Progenitor cell of endocrine pancreas (in vitro differentiated cells): ENCODE data around the gene NEMP1. TPM values are rescaled to one million over a fixed set of nuclear protein-coding genes. Genes with fewer than 3 reads are reported as not detected.

Experiments
- DNase-seq: peaks from one replicate; pipeline ENCODE4 v3.0.0; 2021; ENCODE audit warnings: low spot score; ENCODE audit not compliant: unreplicated experiment
- H3K27ac Mint-ChIP-seq: 2 replicates; pipeline ENCODE4 v1.8.0; 2021; ENCODE audit warnings: mild to moderate bottlenecking, moderate library complexity, mixed read lengths
- H3K27me3 Mint-ChIP-seq: 2 replicates; pipeline ENCODE4 v1.8.0; 2021; ENCODE audit warnings: mixed read lengths
- H3K36me3 Mint-ChIP-seq: 2 replicates; pipeline ENCODE4 v1.8.0; 2022; ENCODE audit warnings: mixed read lengths; ENCODE audit not compliant: insufficient read depth
- H3K4me1 Mint-ChIP-seq: 2 replicates; pipeline ENCODE4 v1.8.0; 2021; ENCODE audit warnings: low read depth, mixed read lengths
- H3K4me3 Mint-ChIP-seq: 2 replicates; pipeline ENCODE4 v1.8.0; 2021; ENCODE audit warnings: low read depth, mild to moderate bottlenecking, moderate library complexity, mixed read lengths
- H3K9me3 Mint-ChIP-seq: 2 replicates; pipeline ENCODE4 v1.8.0; 2021; ENCODE audit warnings: low read depth, mixed read lengths
- total RNA-seq: library from RNA; stranded (reverse); gene quantifications from 2 replicates; pipeline ENCODE4 v1.2.1, GENCODE V29; 2021
- TF ChIP-seq, protein P1 (sequence below): fragments of 200-600 bp; sonication (generic); IDR thresholded peaks from one replicate; pipeline ENCODE4 v1.5.0; 2021; ENCODE audit warnings: antibody characterized with exemption, mild to moderate bottlenecking; ENCODE audit not compliant: unreplicated experiment

Gene NEMP1
- total RNA-seq, 1 donor from 2014 or later: 24.2 TPM

DNA sequence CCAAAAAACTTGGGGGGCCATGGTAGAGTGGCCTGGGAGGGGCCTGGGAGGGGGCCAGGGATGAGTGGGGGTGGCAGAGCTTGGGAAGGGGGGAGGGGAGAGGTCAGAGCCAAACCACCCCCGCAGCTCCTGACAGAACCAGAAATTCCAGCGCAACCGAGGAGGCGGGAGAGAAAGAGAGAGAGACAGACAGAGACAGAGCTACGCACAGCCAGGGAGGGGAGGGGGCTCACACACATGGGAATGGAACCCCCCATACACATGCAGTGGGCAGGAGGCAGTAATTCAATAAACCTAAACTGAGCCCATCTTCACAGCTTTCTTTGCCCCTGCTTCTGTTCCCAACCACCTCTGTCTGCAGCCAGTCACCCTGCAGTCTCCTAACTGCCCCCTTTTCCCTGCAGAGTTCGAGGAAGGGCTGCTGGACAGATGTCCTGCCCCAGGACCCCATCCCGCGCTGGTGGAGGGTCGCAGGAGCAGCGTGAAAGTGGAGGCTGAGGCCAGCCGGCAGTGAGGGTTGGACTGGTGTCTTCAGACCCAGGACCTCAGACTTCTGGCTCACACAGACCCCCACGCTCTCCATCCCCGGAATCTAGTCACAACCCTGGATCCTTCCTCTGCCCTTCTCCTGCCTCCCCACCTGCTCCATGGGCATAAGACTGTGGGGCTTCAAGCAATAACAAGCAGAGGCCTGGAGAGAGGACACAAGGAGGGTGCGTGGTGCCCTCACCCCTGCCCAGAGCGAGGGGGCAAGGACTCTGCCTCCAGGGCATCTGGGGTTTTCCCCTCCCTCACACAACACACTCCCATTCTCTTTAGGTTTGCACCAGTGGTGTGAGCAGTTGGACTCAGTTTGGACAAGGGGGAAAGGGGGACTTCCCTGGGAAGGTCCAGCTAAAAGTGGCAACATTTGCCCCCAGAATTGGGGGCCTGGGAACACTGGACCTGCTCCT, 15.9 kb upstream of the NEMP1 start:
- no peak overlapping the region for H3K4me3 Mint-ChIP-seq
- H3K9me3 Mint-ChIP-seq: no peaks in the 10 kb centered on the region
- H3K4me1 Mint-ChIP-seq: peaks cover 12% of the 10 kb centered on the region
- no peak overlapping the region for H3K27ac Mint-ChIP-seq
- H3K27me3 Mint-ChIP-seq: no peaks in the 10 kb centered on the region
- peaks cover 11% of the 10 kb centered on the region for H3K36me3 Mint-ChIP-seq
- DNase-seq: no peak
- TF ChIP-seq, protein P1, sequence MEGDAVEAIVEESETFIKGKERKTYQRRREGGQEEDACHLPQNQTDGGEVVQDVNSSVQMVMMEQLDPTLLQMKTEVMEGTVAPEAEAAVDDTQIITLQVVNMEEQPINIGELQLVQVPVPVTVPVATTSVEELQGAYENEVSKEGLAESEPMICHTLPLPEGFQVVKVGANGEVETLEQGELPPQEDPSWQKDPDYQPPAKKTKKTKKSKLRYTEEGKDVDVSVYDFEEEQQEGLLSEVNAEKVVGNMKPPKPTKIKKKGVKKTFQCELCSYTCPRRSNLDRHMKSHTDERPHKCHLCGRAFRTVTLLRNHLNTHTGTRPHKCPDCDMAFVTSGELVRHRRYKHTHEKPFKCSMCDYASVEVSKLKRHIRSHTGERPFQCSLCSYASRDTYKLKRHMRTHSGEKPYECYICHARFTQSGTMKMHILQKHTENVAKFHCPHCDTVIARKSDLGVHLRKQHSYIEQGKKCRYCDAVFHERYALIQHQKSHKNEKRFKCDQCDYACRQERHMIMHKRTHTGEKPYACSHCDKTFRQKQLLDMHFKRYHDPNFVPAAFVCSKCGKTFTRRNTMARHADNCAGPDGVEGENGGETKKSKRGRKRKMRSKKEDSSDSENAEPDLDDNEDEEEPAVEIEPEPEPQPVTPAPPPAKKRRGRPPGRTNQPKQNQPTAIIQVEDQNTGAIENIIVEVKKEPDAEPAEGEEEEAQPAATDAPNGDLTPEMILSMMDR: no peak

DNA sequence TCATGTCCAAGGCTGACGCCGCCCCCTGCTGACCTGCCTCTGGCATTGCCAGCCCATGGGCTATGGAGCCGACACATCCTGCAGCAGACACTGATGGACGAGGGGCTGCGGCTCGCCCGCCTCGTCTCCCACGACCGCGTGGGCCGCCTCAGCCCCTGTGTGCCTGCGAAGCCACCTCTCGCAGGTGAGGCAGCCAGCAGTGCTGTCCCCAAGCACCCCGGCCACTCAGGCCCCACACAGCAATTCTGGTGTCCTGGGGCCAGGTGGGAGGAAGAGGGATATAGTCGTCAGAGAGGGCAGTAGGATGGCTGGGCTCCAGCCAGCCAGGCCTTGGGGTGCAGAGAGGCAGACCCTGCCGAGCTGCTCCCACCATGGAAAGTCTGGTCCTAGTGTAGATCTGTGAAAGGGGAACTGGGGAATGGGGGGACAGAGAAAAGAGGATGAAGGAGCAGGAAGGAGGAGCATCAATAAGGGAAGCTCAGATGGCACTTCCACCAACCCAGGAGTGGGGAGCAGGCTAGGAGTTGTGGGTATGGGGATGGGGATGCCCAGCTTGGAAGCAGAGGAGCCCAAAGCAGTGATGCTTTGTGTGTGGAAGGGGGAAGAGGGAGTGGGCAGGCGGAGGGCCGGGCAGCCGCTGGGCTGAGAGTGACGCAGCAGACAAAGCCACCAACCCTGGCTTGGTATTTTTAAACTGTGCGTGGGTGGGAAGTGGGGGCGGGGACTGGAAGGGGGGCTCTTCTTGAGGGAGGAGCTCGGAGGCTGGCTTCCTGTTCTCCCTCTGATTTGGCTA, 15.0 kb upstream of the NEMP1 start:
- no peaks in the 10 kb centered on the region for H3K9me3 Mint-ChIP-seq
- no peak overlapping the region for H3K4me3 Mint-ChIP-seq
- peak; percentile 54 for DNase-seq
- no peak overlapping the region for H3K27ac Mint-ChIP-seq
- no peaks in the 10 kb centered on the region for H3K27me3 Mint-ChIP-seq
- peaks cover 11% of the 10 kb centered on the region for H3K36me3 Mint-ChIP-seq
- TF ChIP-seq, protein P1: peak; percentile 67
- peaks cover 12% of the 10 kb centered on the region for H3K4me1 Mint-ChIP-seq

DNA sequence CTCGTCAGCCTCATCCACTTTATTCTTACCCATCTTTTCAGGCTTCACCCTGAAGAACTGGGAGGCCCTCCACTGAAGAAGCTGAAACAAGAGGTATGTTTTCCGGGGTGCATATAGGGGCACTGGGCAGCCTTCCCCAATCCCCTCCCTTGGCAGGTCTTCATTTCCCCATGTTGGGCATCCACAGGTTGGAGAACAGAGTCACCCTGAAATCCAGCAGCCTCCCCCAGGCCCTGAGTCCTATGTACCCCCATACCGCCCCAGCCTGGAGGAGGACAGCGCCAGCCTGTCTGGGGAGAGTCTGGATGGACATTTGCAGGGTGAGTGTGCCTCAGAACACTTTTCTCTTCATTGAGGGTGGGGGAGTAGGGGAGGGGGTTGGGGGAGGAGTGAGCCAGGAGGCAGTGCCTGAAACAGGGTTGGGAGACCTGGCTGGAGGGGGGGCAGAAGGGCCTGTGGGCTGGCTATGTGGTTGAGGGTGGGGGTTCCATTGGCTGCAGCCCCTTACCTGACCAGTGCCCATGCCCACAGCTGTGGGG, 14.4 kb upstream of the NEMP1 start:
- Mint-ChIP-seq H3K36me3 (peaks cover 11% of the 10 kb centered on the region), H3K4me1 (peaks cover 16% of the 10 kb centered on the region), H3K27me3 (no peaks in the 10 kb centered on the region), H3K9me3 (no peaks in the 10 kb centered on the region), H3K4me3 (no peak overlapping the region), H3K27ac (peak overlapping the region; percentile 20)
- TF ChIP-seq, protein P1: no peak
- no peak for DNase-seq

DNA sequence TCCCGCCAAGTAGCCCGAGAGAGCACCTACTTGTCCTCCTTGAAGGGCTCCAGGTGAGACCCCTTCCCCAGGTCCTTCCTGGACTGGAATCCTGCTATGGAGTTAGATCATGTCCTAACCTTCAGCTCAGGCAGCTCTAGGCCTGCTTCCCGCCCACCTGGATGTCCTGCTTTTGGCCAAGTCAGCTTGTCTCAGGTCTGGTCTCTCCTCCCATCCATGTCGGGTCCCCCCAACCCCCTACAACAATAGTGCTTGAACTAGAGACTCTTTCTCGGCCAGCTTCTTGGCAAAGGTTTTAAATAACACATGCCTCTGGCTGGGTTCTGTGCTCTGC, 13.9 kb upstream of the NEMP1 start:
- Mint-ChIP-seq H3K9me3 (no peaks in the 10 kb centered on the region), H3K4me1 (peaks cover 19% of the 10 kb centered on the region), H3K27ac (peak overlapping the region; percentile 20), H3K36me3 (peaks cover 10% of the 10 kb centered on the region), H3K27me3 (no peaks in the 10 kb centered on the region), H3K4me3 (no peak overlapping the region)
- no peak for DNase-seq
- TF ChIP-seq, protein P1: no peak
